H9 (cell line): ENCODE data around the gene MLPH. TPM values are rescaled to one million over a fixed set of nuclear protein-coding genes. Genes with fewer than 3 reads are reported as not detected.
A peak's percentile ranks its signal among the peaks of the same experiment; 100 is the strongest.

Experiments used
- DNase-seq: peaks from one replicate; pipeline ENCODE4 v3.0.0-alpha.2; 2017
- H2AFZ ChIP-seq: one replicate; pipeline ENCODE4 v1.6.1; 2013; ENCODE audit warnings: mild to moderate bottlenecking, low read length, control low read depth, moderate library complexity
- H2AK5ac ChIP-seq: 2 replicates; pipeline ENCODE4 v1.6.1; 2013; ENCODE audit warnings: low read length, control low read depth, mixed read lengths; ENCODE audit not compliant: insufficient read length
- H2BK120ac ChIP-seq: one replicate; pipeline ENCODE4 v1.6.1; 2013; ENCODE audit warnings: low read depth, mild to moderate bottlenecking, low read length, control low read depth, inconsistent platforms; ENCODE audit not compliant: poor library complexity, severe bottlenecking
- H2BK12ac ChIP-seq: 2 replicates; pipeline ENCODE4 v1.6.1; 2013; ENCODE audit warnings: low read length, control low read depth, mixed read lengths, low read depth; ENCODE audit not compliant: insufficient read length
- H2BK15ac ChIP-seq: 2 replicates; pipeline ENCODE4 v1.6.1; 2013; ENCODE audit warnings: low read depth, low read length, control low read depth
- H2BK20ac ChIP-seq: one replicate; pipeline ENCODE4 v1.6.1; 2013; ENCODE audit warnings: low read depth, mild to moderate bottlenecking, low read length, control low read depth, inconsistent platforms; ENCODE audit not compliant: poor library complexity, severe bottlenecking
- H2BK5ac ChIP-seq: 2 replicates; pipeline ENCODE4 v1.6.1; 2013; ENCODE audit warnings: low read length, control low read depth, mixed read lengths; ENCODE audit not compliant: insufficient read length
- H3K14ac ChIP-seq: 2 replicates; pipeline ENCODE4 v1.6.1; 2013; ENCODE audit warnings: low read length, control low read depth; ENCODE audit not compliant: insufficient read depth
- H3K18ac ChIP-seq: 2 replicates; pipeline ENCODE4 v1.6.1; 2013; ENCODE audit warnings: low read depth, mild to moderate bottlenecking, mixed read lengths, low read length, control low read depth; ENCODE audit not compliant: insufficient read length
- H3K23ac ChIP-seq: 2 replicates; pipeline ENCODE4 v1.6.1; 2013; ENCODE audit warnings: low read length, control low read depth, mixed read lengths, low read depth; ENCODE audit not compliant: insufficient read length
- H3K23me2 ChIP-seq: 2 replicates; pipeline ENCODE4 v1.6.1; 2013; ENCODE audit warnings: low read depth, mild to moderate bottlenecking, mixed read lengths, low read length, control low read depth; ENCODE audit not compliant: insufficient read length, poor library complexity, severe bottlenecking
- H3K27ac ChIP-seq: 2 replicates; pipeline ENCODE4 v1.5.1; 2013; ENCODE audit warnings: low read length, control low read depth, mixed read lengths, low read depth; ENCODE audit not compliant: insufficient read length
- H3K27me3 ChIP-seq: 2 replicates; pipeline ENCODE4 v1.6.1; 2013; ENCODE audit warnings: low read length, control low read depth, inconsistent platforms; ENCODE audit not compliant: insufficient read depth
- H3K4ac ChIP-seq: 2 replicates; pipeline ENCODE4 v1.6.1; 2013; ENCODE audit warnings: low read depth, mild to moderate bottlenecking, control low read depth, inconsistent platforms, low read length, moderate library complexity
- H3K4me1 ChIP-seq: 2 replicates; pipeline ENCODE4 v1.6.1; 2013; ENCODE audit warnings: low read length, control low read depth, inconsistent platforms; ENCODE audit not compliant: insufficient read depth
- H3K4me2 ChIP-seq: 2 replicates; pipeline ENCODE4 v1.6.1; 2013; ENCODE audit warnings: low read length, control low read depth, mixed read lengths; ENCODE audit not compliant: insufficient read length, insufficient read depth
- H3K56ac ChIP-seq: 2 replicates; pipeline ENCODE4 v1.6.1; 2013; ENCODE audit warnings: low read depth, mild to moderate bottlenecking, mixed read lengths, low read length, control low read depth; ENCODE audit not compliant: insufficient read length
- H3K79me1 ChIP-seq: 2 replicates; pipeline ENCODE4 v1.6.1; 2013; ENCODE audit warnings: low read depth, mild to moderate bottlenecking, moderate library complexity, low read length, control low read depth, inconsistent platforms; ENCODE audit not compliant: insufficient read depth, poor library complexity, severe bottlenecking
- H3K79me2 ChIP-seq: 2 replicates; pipeline ENCODE4 v1.6.1; 2013; ENCODE audit warnings: low read length, control low read depth, inconsistent platforms; ENCODE audit not compliant: insufficient read depth
- H3K9ac ChIP-seq: 2 replicates; pipeline ENCODE4 v1.6.1; 2013; ENCODE audit warnings: low read length, control low read depth, mixed read lengths; ENCODE audit not compliant: insufficient read length; ENCODE audit errors: extremely low read depth
- H3K9me3 ChIP-seq: one replicate; pipeline ENCODE4 v1.6.1; 2013; ENCODE audit warnings: low read depth, low read length, inconsistent platforms; ENCODE audit not compliant: control insufficient read depth
- H3T11ph ChIP-seq: one replicate; pipeline ENCODE4 v1.6.1; 2013; ENCODE audit warnings: mild to moderate bottlenecking, low read length, control low read depth, inconsistent platforms
- H4K20me1 ChIP-seq: one replicate; pipeline ENCODE4 v1.6.1; 2013; ENCODE audit not compliant: control insufficient read depth, insufficient read length, insufficient read depth
- H4K5ac ChIP-seq: 2 replicates; pipeline ENCODE4 v1.6.1; 2013; ENCODE audit warnings: low read depth, mild to moderate bottlenecking, mixed read lengths, low read length, control low read depth; ENCODE audit not compliant: insufficient read length
- H4K8ac ChIP-seq: replicated peaks from 2 replicates; pipeline ENCODE4 v1.6.1; 2013; ENCODE audit warnings: low read length, control low read depth, mixed read lengths, low read depth; ENCODE audit not compliant: insufficient read length
- H4K91ac ChIP-seq: 2 replicates; pipeline ENCODE4 v1.6.1; 2013; ENCODE audit warnings: low read depth, mild to moderate bottlenecking, moderate library complexity, mixed read lengths, low read length, control low read depth; ENCODE audit not compliant: insufficient read length
- H3K27ac Mint-ChIP-seq, 3 experiments: 2 replicates in 2 of 3; 3 replicates in 1 of 3; pipeline ENCODE4 v1.8.0; 2020 to 2021; ENCODE audit warnings: mixed read lengths in 3 of 3, mild to moderate bottlenecking in 1 of 3, moderate library complexity in 1 of 3
- H3K27me3 Mint-ChIP-seq: 2 replicates; pipeline ENCODE4 v1.8.0; 2021; ENCODE audit warnings: low read depth, mild to moderate bottlenecking, moderate library complexity, mixed read lengths
- H3K36me3 Mint-ChIP-seq, 3 experiments: 2 replicates in 2 of 3; 3 replicates in 1 of 3; pipeline ENCODE4 v1.8.0; 2020 to 2021; ENCODE audit warnings: low read depth in 3 of 3, mixed read lengths in 3 of 3; ENCODE audit not compliant: insufficient read depth in 1 of 3
- H3K4me1 Mint-ChIP-seq, 2 experiments: 2 replicates each; pipeline ENCODE4 v1.8.0; 2020; ENCODE audit warnings: mixed read lengths in 2 of 2
- H3K4me3 Mint-ChIP-seq, 2 experiments: 2 replicates in 1 of 2; 3 replicates in 1 of 2; pipeline ENCODE4 v1.8.0; 2020 to 2021; ENCODE audit warnings: mild to moderate bottlenecking in 2 of 2, mixed read lengths in 2 of 2, moderate library complexity in 1 of 2
- H3K9me3 Mint-ChIP-seq, 2 experiments: 2 replicates in 1 of 2; 3 replicates in 1 of 2; pipeline ENCODE4 v1.8.0; 2020; ENCODE audit warnings: mild to moderate bottlenecking in 2 of 2, mixed read lengths in 2 of 2, moderate library complexity in 1 of 2
- WGBS: extraction: QIAGEN DNeasy Blood & Tissue Kit; methylation state at CpG from one replicate; pipeline ENCODE4 v1.1.7; 2013; ENCODE audit warnings: missing lambda C conversion rate, low lambda C conversion rate, mixed read lengths; ENCODE audit not compliant: insufficient read length; ENCODE audit errors: extremely low coverage; 5-methylcytosine and 5-hydroxymethylcytosine counted together
- total RNA-seq: library from RNA; stranded (reverse); gene quantifications from 2 replicates; pipeline ENCODE4 v1.2.1, GENCODE V29; 2021
- TF ChIP-seq, protein P1 (sequence below): fragments of 200-600 bp; sonication (generic); conservative IDR thresholded peaks from 3 replicates; pipeline ENCODE4 v1.8.0; 2021; ENCODE audit warnings: antibody characterized with exemption, mild to moderate bottlenecking

Gene MLPH
- total RNA-seq, 1 experiment from 2014 or later: 3.4 TPM

DNA sequence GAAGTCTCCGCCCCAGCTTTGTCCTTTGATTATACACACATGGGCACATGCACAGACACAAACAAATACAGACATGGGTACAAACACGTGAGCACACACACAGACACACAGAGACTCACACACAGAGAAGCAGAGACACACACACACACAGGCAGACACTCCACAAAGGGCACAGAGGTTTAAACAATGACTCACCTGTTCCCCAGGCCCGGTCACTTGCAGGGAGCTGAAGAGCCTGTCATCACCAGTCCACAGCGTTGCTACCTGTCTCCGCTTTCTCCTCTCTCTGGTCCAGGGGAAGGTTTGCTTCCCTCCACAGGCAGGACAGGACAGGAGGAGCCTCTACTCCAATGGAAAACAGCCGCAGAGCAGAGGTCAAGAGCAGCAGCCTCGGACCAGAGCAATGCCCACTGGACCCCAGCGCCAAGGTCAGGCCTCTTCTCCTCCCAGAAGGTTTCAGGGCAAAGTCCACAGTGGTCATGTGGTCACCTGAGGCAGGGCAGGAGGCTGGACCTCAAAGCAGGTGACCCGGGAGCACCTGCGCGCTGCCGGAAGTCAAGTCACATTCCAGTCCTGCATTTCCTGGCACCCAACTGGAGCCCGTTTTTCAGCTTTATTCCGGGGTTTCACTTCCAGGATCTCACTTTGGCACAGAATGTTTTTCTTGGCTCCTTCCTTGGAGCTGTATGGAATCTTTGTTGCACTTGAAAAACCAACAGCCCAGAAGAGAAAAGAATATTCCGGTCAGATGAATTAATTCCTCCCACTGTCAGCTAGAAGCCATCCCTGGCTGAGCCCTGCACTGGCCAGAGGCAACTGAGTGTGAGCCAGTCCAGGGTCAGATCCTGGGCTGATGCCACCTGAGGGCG, 103.5 kb downstream of the MLPH start, which contains the start of gene RAB17:
Gene RAB17 (minus strand): TSS at position 463 of the 869 bp plus-strand sequence. CDS start 4,580 bp downstream, outside the sequence.
- peaks cover 4 to 11% (median 7%) of the 10 kb centered on the region in 3 experiments; a peak in 6 of 7 replicates for H3K36me3 Mint-ChIP-seq
- peak within 1 kb of the TSS; percentile 70 for H3K4me3 Mint-ChIP-seq
- H3K4me1 Mint-ChIP-seq: peaks cover 80 to 89% of the 10 kb centered on the region in 2 experiments
- no peak within 1 kb of the TSS for H4K91ac ChIP-seq
- peaks cover 5% of the 10 kb centered on the region for H3K79me1 ChIP-seq
- no peak within 1 kb of the TSS for H2AFZ ChIP-seq
- H3K27me3 Mint-ChIP-seq: no peaks in the 10 kb centered on the region
- TF ChIP-seq, protein P1, sequence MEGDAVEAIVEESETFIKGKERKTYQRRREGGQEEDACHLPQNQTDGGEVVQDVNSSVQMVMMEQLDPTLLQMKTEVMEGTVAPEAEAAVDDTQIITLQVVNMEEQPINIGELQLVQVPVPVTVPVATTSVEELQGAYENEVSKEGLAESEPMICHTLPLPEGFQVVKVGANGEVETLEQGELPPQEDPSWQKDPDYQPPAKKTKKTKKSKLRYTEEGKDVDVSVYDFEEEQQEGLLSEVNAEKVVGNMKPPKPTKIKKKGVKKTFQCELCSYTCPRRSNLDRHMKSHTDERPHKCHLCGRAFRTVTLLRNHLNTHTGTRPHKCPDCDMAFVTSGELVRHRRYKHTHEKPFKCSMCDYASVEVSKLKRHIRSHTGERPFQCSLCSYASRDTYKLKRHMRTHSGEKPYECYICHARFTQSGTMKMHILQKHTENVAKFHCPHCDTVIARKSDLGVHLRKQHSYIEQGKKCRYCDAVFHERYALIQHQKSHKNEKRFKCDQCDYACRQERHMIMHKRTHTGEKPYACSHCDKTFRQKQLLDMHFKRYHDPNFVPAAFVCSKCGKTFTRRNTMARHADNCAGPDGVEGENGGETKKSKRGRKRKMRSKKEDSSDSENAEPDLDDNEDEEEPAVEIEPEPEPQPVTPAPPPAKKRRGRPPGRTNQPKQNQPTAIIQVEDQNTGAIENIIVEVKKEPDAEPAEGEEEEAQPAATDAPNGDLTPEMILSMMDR: no peak
- H3K14ac ChIP-seq: peak within 1 kb of the TSS; percentile 49
- H4K8ac ChIP-seq: no peak within 1 kb of the TSS
- no peaks in the 10 kb centered on the region for H3K9me3 ChIP-seq
- H3K4me2 ChIP-seq: peak within 1 kb of the TSS; percentile 99
- H2BK15ac ChIP-seq: no peak within 1 kb of the TSS
- H3K56ac ChIP-seq: peak within 1 kb of the TSS; percentile 29
- H3K4me1 ChIP-seq: peaks cover 23% of the 10 kb centered on the region; the same call in 1 of the 2 replicates
- H3T11ph ChIP-seq: no peak within 1 kb of the TSS
- no peaks in the 10 kb centered on the region for H3K27me3 ChIP-seq
- no CpG with 5 or more reads among the region's 16 CpGs for WGBS
- no peak within 1 kb of the TSS for H4K5ac ChIP-seq
- 0 out of 5 replicates have a peak, but pooled peaks cover 0 to 4% of the 10 kb centered on the region in 2 experiments for H3K9me3 Mint-ChIP-seq
- peaks cover 34% of the 10 kb centered on the region; the same call in 1 of the 2 replicates for H3K79me2 ChIP-seq
- H2BK120ac ChIP-seq: no peak within 1 kb of the TSS
- no peak within 1 kb of the TSS for H2BK5ac ChIP-seq
- no peaks in the 10 kb centered on the region for H4K20me1 ChIP-seq
- no peak within 1 kb of the TSS for H2BK20ac ChIP-seq
- H3K27ac Mint-ChIP-seq: peak within 1 kb of the TSS; percentile 62 to 95 (median 86)
- H3K4ac ChIP-seq: no peak within 1 kb of the TSS
- DNase-seq: peak; percentile 87
- H3K23ac ChIP-seq: no peak within 1 kb of the TSS
- peaks cover 4% of the 10 kb centered on the region for H3K23me2 ChIP-seq
- H2AK5ac ChIP-seq: no peak within 1 kb of the TSS
- no peak within 1 kb of the TSS for H2BK12ac ChIP-seq
- H3K18ac ChIP-seq: peak within 1 kb of the TSS; percentile 43
- peak within 1 kb of the TSS; percentile 32 for H3K27ac ChIP-seq
- H3K9ac ChIP-seq: peak within 1 kb of the TSS; percentile 71
